ENCODE data around the gene DNAH17.

Gene DNAH17

DNA sequence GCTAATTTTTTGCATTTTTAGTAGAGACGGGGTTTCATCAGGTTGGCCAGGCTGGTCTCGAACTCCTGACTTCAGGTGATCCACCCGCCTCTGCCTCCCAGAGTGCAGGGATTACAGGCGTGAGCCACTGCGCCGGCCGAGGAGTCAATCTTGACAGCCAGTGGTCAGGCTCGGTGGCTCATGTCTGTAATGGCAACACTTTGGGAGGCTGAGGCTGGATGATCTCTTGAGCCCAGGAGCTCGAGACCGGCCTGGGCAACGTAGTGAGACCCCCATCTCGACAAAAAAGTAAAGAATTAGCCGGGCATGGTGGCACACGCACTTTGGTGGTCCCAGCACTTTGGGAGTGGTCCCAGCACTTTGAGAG lies 199.4 kb downstream of the DNAH17 start:
- DNase-seq (ENCODE audit: low read depth in 3 of 3, low spot score in 1 of 3) = no peak

DNA sequence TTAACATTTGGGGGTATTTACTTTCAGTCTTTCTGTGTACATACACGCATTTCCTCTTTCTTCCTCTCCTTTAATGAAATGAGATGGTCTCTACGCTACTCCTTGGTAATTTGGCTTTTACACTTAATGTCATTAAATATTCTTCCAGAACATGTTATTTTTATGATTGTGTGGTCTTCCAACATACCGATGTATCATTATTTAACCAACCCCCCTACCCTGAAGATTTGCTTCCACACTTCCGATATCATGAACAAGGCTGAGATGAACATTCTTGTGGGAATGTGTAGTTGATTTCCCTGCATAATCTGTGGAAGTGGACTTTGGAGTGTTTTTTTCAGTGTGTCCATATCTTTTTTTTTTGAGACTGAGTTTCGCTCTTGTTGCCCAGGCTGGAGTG lies 201.0 kb downstream of the DNAH17 start:
- no peak for DNase-seq (ENCODE audit: low read depth in 3 of 3, low spot score in 1 of 3)

DNA sequence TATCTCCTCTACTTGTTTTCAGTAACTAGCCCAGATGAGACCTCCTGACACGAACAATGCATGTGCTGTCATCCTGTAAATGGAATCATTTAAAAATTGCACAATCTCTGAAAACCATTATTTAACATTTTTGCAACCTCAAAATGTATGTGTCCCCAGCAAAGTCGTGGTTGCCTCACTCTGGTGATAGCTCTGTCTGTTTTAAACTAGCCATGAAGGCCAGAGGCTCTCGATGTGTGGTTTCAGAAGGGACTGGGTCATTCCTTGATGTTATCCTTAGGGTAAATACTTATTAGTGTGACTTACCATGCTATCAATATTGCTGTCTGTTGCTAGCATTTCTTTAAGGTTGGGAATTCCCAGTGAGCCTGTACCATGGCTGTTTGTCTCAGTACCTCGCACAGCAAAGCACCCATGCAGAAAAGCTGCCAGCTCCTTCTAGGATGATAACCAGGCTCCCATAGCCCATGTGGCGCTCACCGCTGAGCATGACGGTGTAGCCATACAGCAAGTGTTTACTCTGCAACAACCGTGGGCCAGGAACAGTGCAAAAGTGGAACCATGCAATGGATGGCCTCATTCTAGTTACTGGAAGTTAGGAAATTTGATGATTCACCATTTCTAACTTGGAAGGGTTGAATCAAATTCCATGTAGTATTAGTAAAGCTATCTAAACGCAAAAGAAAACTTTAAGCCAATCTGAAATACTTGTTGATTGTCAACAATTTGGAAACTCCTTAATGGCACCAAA lies 201.6 kb downstream of the DNAH17 start:
- no peak for DNase-seq (ENCODE audit: low read depth in 3 of 3, low spot score in 1 of 3)

DNA sequence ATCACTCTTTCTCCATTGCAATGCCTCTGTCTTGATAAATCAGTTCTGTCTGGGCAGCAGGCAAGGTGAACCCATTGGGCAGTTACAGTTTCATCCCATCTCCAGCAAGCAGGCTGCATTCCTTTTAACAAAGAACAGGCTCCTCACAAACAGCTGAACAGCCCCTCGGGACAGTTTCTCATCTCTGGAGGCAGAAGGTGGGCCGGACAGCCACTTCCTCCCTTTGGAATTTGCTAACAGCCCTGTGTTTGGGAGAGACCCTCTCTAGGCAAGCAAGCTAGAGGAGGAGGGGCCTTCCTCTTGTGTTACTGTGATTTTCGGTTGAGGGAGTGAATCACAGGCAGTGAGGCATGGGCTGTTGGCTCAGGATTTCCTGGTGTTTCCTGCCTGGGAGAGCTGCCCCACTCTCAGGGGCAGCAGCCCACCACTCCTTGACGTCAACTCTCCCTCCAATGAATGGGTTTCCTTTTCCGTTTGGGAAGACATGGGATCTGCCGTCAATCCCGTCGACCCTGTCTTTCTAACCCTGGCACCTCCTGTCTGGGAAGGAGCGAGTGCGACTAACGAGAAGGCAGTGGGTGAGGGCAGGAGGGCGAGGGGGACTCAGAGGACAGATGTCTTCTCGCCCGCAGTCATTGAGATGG lies 202.4 kb downstream of the DNAH17 start:
- DNase-seq (ENCODE audit: low read depth in 3 of 3, low spot score in 1 of 3) = no peak

DNA sequence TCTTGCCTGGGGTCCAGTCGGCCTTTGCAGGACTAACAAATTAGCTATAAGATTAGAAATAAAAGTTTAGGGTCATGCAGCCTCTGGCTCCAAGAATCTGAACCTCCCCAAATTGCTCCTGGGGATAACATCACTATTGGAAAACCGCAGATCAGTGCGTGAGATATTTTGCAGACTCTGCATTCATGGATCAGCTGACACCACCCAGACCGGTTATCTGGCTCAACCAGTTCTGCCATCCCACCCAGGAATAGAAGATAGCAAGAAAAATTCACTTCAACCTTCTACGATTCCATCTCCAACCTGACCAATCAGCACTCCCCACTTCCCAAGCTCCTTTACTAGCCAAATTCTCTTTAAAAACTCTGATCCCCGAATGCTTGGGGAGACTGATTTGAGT lies 203.0 kb downstream of the DNAH17 start:
- DNase-seq (ENCODE audit: low read depth in 3 of 3, low spot score in 1 of 3) = no peak

Data from stimulated activated CD4-positive, alpha-beta T cell treated with anti-CD3 and anti-CD28 coated beads, TNF-alpha, amount 100 ng/mL, for 1 hour (primary cell).